ENCODE results near the gene FREY1.

FREY1 gene

GRCh38 chr11:45917286-45917622 is 10.2 kb upstream of the FREY1 start:
- Histone ChIP-seq H2AK5ac (ENCODE audit: low read length, severe bottlenecking) (no peak overlapping the region), H4K91ac (ENCODE audit: low read length) (peak overlapping the region; percentile 90), H3K4me1 (ENCODE audit: control insufficient read depth, insufficient read depth, low read depth, low read length) (peaks cover 25% of the 10 kb centered on the region), H3K27ac (ENCODE audit: low read length, poor library complexity, severe bottlenecking) (peak overlapping the region; percentile 65), H3K14ac (ENCODE audit: low read length in 2 of 2) (no peak overlapping the region), H3K9me3 (ENCODE audit: control insufficient read depth, low read length) (no peaks in the 10 kb centered on the region), H3K4me2 (ENCODE audit: low read length, poor library complexity, severe bottlenecking) (peak overlapping the region; percentile 71), H2BK15ac (ENCODE audit: low read depth, poor library complexity, severe bottlenecking) (peak overlapping the region; percentile 96), H3K27me3 (ENCODE audit: control insufficient read depth in 1 of 2, insufficient read depth in 1 of 2, low read length in 2 of 2) (peaks cover 13 to 20% of the 10 kb centered on the region in 2 experiments), H3K23ac (ENCODE audit: low read length in 2 of 2) (peak overlapping the region in 1 of 2 experiments; percentile 86), H3K4me3 (ENCODE audit: insufficient read depth in 1 of 2, low read depth in 1 of 2, low read length in 2 of 2) (peak overlapping the region; percentile 85 to 100), H2AFZ (ENCODE audit: low read depth, low read length) (peak overlapping the region; percentile 62), H4K8ac (ENCODE audit: low read length) (peak overlapping the region; percentile 93), H3K9ac (ENCODE audit: low read length) (peak overlapping the region; percentile 99), H3K18ac (ENCODE audit: low read depth in 1 of 2, low read length in 2 of 2) (peak overlapping the region; percentile 79 to 92), H2BK12ac (ENCODE audit: low read length in 2 of 2) (no peak overlapping the region), H3K79me1 (replicated peaks; ENCODE audit: low read length, poor library complexity, severe bottlenecking) (peaks cover 30% of the 10 kb centered on the region), H2BK120ac (ENCODE audit: low read depth, low read length) (no peak overlapping the region), H3K36me3 (ENCODE audit: control insufficient read depth in 1 of 2, insufficient read depth in 2 of 2, low read depth in 1 of 2, low read length in 2 of 2) (peaks cover 37 to 39% of the 10 kb centered on the region in 2 experiments), H3K4ac (ENCODE audit: low read depth in 1 of 2, low read length in 2 of 2) (peak overlapping the region in 1 of 2 experiments; percentile 63), H2BK5ac (ENCODE audit: low read depth, low read length, poor library complexity, severe bottlenecking) (no peak overlapping the region)
- 4% methylated on average over 13 of the region's 16 CpGs for WGBS
- no peak for DNase-seq

- H4K91ac ChIP-seq (ENCODE audit: low read length), result no peak overlapping the region
- no peak overlapping the region for H4K8ac ChIP-seq (ENCODE audit: low read length)
- H2AK5ac ChIP-seq (ENCODE audit: low read length, severe bottlenecking), result no peak overlapping the region
- no peak overlapping the region for H2BK5ac ChIP-seq (ENCODE audit: low read depth, low read length, poor library complexity, severe bottlenecking)
- no peak overlapping the region for H2BK12ac ChIP-seq (ENCODE audit: low read length in 2 of 2)
- H3K79me1 ChIP-seq (replicated peaks; ENCODE audit: low read length, poor library complexity, severe bottlenecking), result peaks cover 30% of the 10 kb centered on the region
- H3K4ac ChIP-seq (ENCODE audit: low read depth in 1 of 2, low read length in 2 of 2), result no peak overlapping the region
- H2AFZ ChIP-seq (ENCODE audit: low read depth, low read length), result no peak overlapping the region
- H2BK120ac ChIP-seq (ENCODE audit: low read depth, low read length), result no peak overlapping the region
- H2BK15ac ChIP-seq (ENCODE audit: low read depth, poor library complexity, severe bottlenecking), result no peak overlapping the region
- H3K36me3 ChIP-seq (ENCODE audit: control insufficient read depth in 1 of 2, insufficient read depth in 2 of 2, low read depth in 1 of 2, low read length in 2 of 2), result peaks cover 52 to 56% of the 10 kb centered on the region in 2 experiments
- peaks cover 0 to 2% of the 10 kb centered on the region in 2 experiments for H3K27me3 ChIP-seq (ENCODE audit: control insufficient read depth in 1 of 2, insufficient read depth in 1 of 2, low read length in 2 of 2)
- no peak overlapping the region for H3K27ac ChIP-seq (ENCODE audit: low read length, poor library complexity, severe bottlenecking)
- H3K4me3 ChIP-seq (ENCODE audit: insufficient read depth in 1 of 2, low read depth in 1 of 2, low read length in 2 of 2), result no peak overlapping the region
- no peaks in the 10 kb centered on the region for H3K9me3 ChIP-seq (ENCODE audit: control insufficient read depth, low read length)
- DNase-seq, result no peak
- 87% methylated on average over 13 of the region's 13 CpGs for WGBS
- no peak overlapping the region for H3K23ac ChIP-seq (ENCODE audit: low read length in 2 of 2)
- H3K4me2 ChIP-seq (ENCODE audit: low read length, poor library complexity, severe bottlenecking), result no peak overlapping the region
- H3K14ac ChIP-seq (ENCODE audit: low read length in 2 of 2), result no peak overlapping the region
- H3K4me1 ChIP-seq (ENCODE audit: control insufficient read depth, insufficient read depth, low read depth, low read length), result peaks cover 16% of the 10 kb centered on the region
- H3K9ac ChIP-seq (ENCODE audit: low read length), result no peak overlapping the region
- H3K18ac ChIP-seq (ENCODE audit: low read depth in 1 of 2, low read length in 2 of 2), result no peak overlapping the region
Observed at GRCh38 chr11:45915446-45915845, 8.4 kb upstream of the FREY1 start.

GRCh38 chr11:45913942-45914635 is 7.0 kb upstream of the FREY1 start:
- Histone ChIP-seq H2AK5ac (ENCODE audit: low read length, severe bottlenecking) (no peak overlapping the region), H4K8ac (ENCODE audit: low read length) (no peak overlapping the region), H3K4ac (ENCODE audit: low read depth in 1 of 2, low read length in 2 of 2) (no peak overlapping the region), H3K4me1 (ENCODE audit: control insufficient read depth, insufficient read depth, low read depth, low read length) (peaks cover 15% of the 10 kb centered on the region), H3K9ac (ENCODE audit: low read length) (no peak overlapping the region), H4K91ac (ENCODE audit: low read length) (no peak overlapping the region), H3K27ac (ENCODE audit: low read length, poor library complexity, severe bottlenecking) (no peak overlapping the region), H3K18ac (ENCODE audit: low read depth in 1 of 2, low read length in 2 of 2) (no peak overlapping the region), H3K4me3 (ENCODE audit: insufficient read depth in 1 of 2, low read depth in 1 of 2, low read length in 2 of 2) (no peak overlapping the region), H2BK120ac (ENCODE audit: low read depth, low read length) (no peak overlapping the region), H3K9me3 (ENCODE audit: control insufficient read depth, low read length) (no peaks in the 10 kb centered on the region), H2BK12ac (ENCODE audit: low read length in 2 of 2) (no peak overlapping the region), H3K4me2 (ENCODE audit: low read length, poor library complexity, severe bottlenecking) (no peak overlapping the region), H2BK5ac (ENCODE audit: low read depth, low read length, poor library complexity, severe bottlenecking) (no peak overlapping the region), H3K23ac (ENCODE audit: low read length in 2 of 2) (no peak overlapping the region), H3K36me3 (ENCODE audit: control insufficient read depth in 1 of 2, insufficient read depth in 2 of 2, low read depth in 1 of 2, low read length in 2 of 2) (peaks cover 65 to 69% of the 10 kb centered on the region in 2 experiments), H3K79me1 (replicated peaks; ENCODE audit: low read length, poor library complexity, severe bottlenecking) (peaks cover 30% of the 10 kb centered on the region), H2AFZ (ENCODE audit: low read depth, low read length) (no peak overlapping the region), H2BK15ac (ENCODE audit: low read depth, poor library complexity, severe bottlenecking) (no peak overlapping the region), H3K27me3 (ENCODE audit: control insufficient read depth in 1 of 2, insufficient read depth in 1 of 2, low read length in 2 of 2) (no peaks in the 10 kb centered on the region), H3K14ac (ENCODE audit: low read length in 2 of 2) (no peak overlapping the region)
- 90% methylated on average over 21 of the region's 22 CpGs for WGBS
- no peak for DNase-seq

GRCh38 chr11:45913514-45913913 is 6.4 kb upstream of the FREY1 start:
- H3K27me3 ChIP-seq (ENCODE audit: control insufficient read depth in 1 of 2, insufficient read depth in 1 of 2, low read length in 2 of 2), result no peaks in the 10 kb centered on the region
- no peak overlapping the region for H3K4me3 ChIP-seq (ENCODE audit: insufficient read depth in 1 of 2, low read depth in 1 of 2, low read length in 2 of 2)
- no peak overlapping the region for H2AK5ac ChIP-seq (ENCODE audit: low read length, severe bottlenecking)
- WGBS, result 97% methylated on average over 19 of the region's 19 CpGs
- no peak overlapping the region for H2BK15ac ChIP-seq (ENCODE audit: low read depth, poor library complexity, severe bottlenecking)
- H2BK120ac ChIP-seq (ENCODE audit: low read depth, low read length), result no peak overlapping the region
- H3K27ac ChIP-seq (ENCODE audit: low read length, poor library complexity, severe bottlenecking), result no peak overlapping the region
- H3K9ac ChIP-seq (ENCODE audit: low read length), result no peak overlapping the region
- no peak overlapping the region for H2BK12ac ChIP-seq (ENCODE audit: low read length in 2 of 2)
- peaks cover 15% of the 10 kb centered on the region for H3K4me1 ChIP-seq (ENCODE audit: control insufficient read depth, insufficient read depth, low read depth, low read length)
- DNase-seq, result no peak
- H3K18ac ChIP-seq (ENCODE audit: low read depth in 1 of 2, low read length in 2 of 2), result no peak overlapping the region
- no peak overlapping the region for H3K23ac ChIP-seq (ENCODE audit: low read length in 2 of 2)
- H3K4me2 ChIP-seq (ENCODE audit: low read length, poor library complexity, severe bottlenecking), result no peak overlapping the region
- H3K36me3 ChIP-seq (ENCODE audit: control insufficient read depth in 1 of 2, insufficient read depth in 2 of 2, low read depth in 1 of 2, low read length in 2 of 2), result peaks cover 67 to 74% of the 10 kb centered on the region in 2 experiments
- no peak overlapping the region for H3K14ac ChIP-seq (ENCODE audit: low read length in 2 of 2)
- H2AFZ ChIP-seq (ENCODE audit: low read depth, low read length), result no peak overlapping the region
- peaks cover 30% of the 10 kb centered on the region for H3K79me1 ChIP-seq (replicated peaks; ENCODE audit: low read length, poor library complexity, severe bottlenecking)
- H4K8ac ChIP-seq (ENCODE audit: low read length), result no peak overlapping the region
- H3K9me3 ChIP-seq (ENCODE audit: control insufficient read depth, low read length), result no peaks in the 10 kb centered on the region
- H4K91ac ChIP-seq (ENCODE audit: low read length), result no peak overlapping the region
- H2BK5ac ChIP-seq (ENCODE audit: low read depth, low read length, poor library complexity, severe bottlenecking), result no peak overlapping the region
- H3K4ac ChIP-seq (ENCODE audit: low read depth in 1 of 2, low read length in 2 of 2), result no peak overlapping the region
